Thoracic aorta (tissue), 2 donors: ENCODE data around the gene IL18R1. TPM values are rescaled to one million over a fixed set of nuclear protein-coding genes. Genes with fewer than 3 reads are reported as not detected.

Experiments
- ATAC-seq: fragments of 150-250 bp; one replicate; pipeline ENCODE4 v1.8.0; 2017; ENCODE audit warnings: low read depth; ENCODE audit not compliant: insufficient number of reproducible peaks, low FRiP score
- DNase-seq: peaks from one replicate; pipeline ENCODE4 v3.0.0-alpha.2; 2020; ENCODE audit warnings: low spot score
- H3K27ac ChIP-seq, 2 donors: fragments of 200-600 bp; sonication (generic); 1 replicate in 1 of 2; 2 replicates in 1 of 2; pipeline ENCODE4 v1.5.1; 2016; ENCODE audit warnings: mild to moderate bottlenecking in 2 of 2, moderate library complexity in 2 of 2
- H3K27me3 ChIP-seq: fragments of 200-600 bp; sonication (generic); replicated peaks from 2 replicates; pipeline ENCODE4 v1.6.0; 2016; ENCODE audit warnings: mild to moderate bottlenecking; ENCODE audit not compliant: insufficient read depth
- H3K36me3 ChIP-seq: fragments of 200-600 bp; sonication (generic); one replicate; pipeline ENCODE4 v1.5.1; 2016
- H3K4me1 ChIP-seq, 2 donors: fragments of 200-600 bp; sonication (generic); 1 replicate in 1 of 2; 2 replicates in 1 of 2; pipeline versions ENCODE4 v1.5.1 to v1.6.0; 2016; ENCODE audit warnings: low read depth in 2 of 2, mild to moderate bottlenecking in 1 of 2; ENCODE audit not compliant: control insufficient read depth in 1 of 2
- H3K4me3 ChIP-seq: fragments of 200-600 bp; sonication (generic); 2 replicates; pipeline ENCODE4 v1.5.1; 2016; ENCODE audit warnings: mild to moderate bottlenecking
- H3K9me3 ChIP-seq: fragments of 200-600 bp; sonication (generic); 2 replicates; pipeline ENCODE4 v1.5.1; 2016
- CTCF ChIP-seq: fragments of 200-600 bp; sonication (generic); IDR thresholded peaks from one replicate; pipeline ENCODE4 v1.5.1; 2019; ENCODE audit warnings: antibody characterized with exemption
- total RNA-seq, 2 donors: library from RNA; depleted of rRNA; stranded (reverse); fragments of >200 nt; gene quantifications; one replicate each; pipeline versions ENCODE4 v1.1.0 to v1.2.3, GENCODE V29; 2016

IL18R1 gene
- total RNA-seq, 2 donors from 2014 or later, result 9.3 to 22.2 TPM

- Histone ChIP-seq H3K4me1 (no peaks in the 10 kb centered on the region), H3K27me3 (no peaks in the 10 kb centered on the region)
- ATAC-seq, result no peak
Measured at GRCh38 chr2:102418421-102418961, 62.9 kb downstream of the IL18R1 start.

GRCh38 chr2:102420290-102420689, 64.7 kb downstream of the IL18R1 start:
- ATAC-seq (no peak), DNase-seq (no peak)
- Histone ChIP-seq H3K4me3 (no peak overlapping the region), H3K9me3 (no peaks in the 10 kb centered on the region), H3K27ac (no peak overlapping the region), H3K36me3 (no peaks in the 10 kb centered on the region), H3K27me3 (no peaks in the 10 kb centered on the region), H3K4me1 (no peaks in the 10 kb centered on the region)
- no peak for TF ChIP-seq CTCF

More at GRCh38 chr2:102418421-102418961, 62.9 kb downstream of the IL18R1 start:
- Histone ChIP-seq H3K4me3 (no peak overlapping the region), H3K9me3 (no peaks in the 10 kb centered on the region), H3K36me3 (no peaks in the 10 kb centered on the region), H3K27ac (no peak overlapping the region)
- DNase-seq, result no peak
- TF ChIP-seq CTCF, result no peak

- DNase-seq (no peak), ATAC-seq (no peak)
- Histone ChIP-seq H3K4me3 (no peak overlapping the region), H3K27me3 (no peaks in the 10 kb centered on the region), H3K4me1 (no peaks in the 10 kb centered on the region), H3K36me3 (no peaks in the 10 kb centered on the region), H3K9me3 (no peaks in the 10 kb centered on the region), H3K27ac (no peak overlapping the region)
- TF ChIP-seq CTCF, result no peak
Measured at GRCh38 chr2:102421890-102422759, 66.5 kb downstream of the IL18R1 start.

GRCh38 chr2:102422910-102423309, 67.3 kb downstream of the IL18R1 start, which contains the start of gene IL18RAP:
Gene IL18RAP, plus strand, starts transcription at chr2:102423160. Its CDS starts 118 bp downstream, at chr2:102423278.
- Histone ChIP-seq H3K4me1 (no peaks in the 10 kb centered on the region), H3K9me3 (no peaks in the 10 kb centered on the region), H3K36me3 (no peaks in the 10 kb centered on the region), H3K4me3 (no peak within 1 kb of the TSS), H3K27me3 (no peaks in the 10 kb centered on the region), H3K27ac (no peak within 1 kb of the TSS)
- no peak for DNase-seq
- no peak for TF ChIP-seq CTCF
- ATAC-seq, result no peak

DNA sequence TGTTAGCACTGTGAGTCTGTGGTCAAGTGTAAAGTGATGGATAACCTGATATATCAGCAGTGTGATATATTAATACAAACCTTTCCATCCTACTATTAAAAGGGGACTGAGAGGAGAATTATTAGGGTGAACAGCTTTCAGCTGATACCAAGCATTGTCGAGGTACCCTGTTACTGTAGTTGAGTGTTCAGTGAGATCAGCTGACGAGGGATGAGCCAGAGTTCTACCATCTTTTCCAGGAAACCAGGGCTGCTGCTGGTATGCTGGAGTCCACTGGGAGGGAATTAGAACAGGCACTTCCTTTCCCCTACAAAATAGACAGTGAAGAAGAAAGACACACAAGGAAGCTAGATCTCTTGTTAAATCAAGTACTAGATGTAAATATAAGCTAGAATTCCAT, 67.8 kb downstream of the IL18R1 start:
- Histone ChIP-seq H3K27me3 (no peaks in the 10 kb centered on the region), H3K36me3 (no peaks in the 10 kb centered on the region), H3K4me3 (no peak overlapping the region), H3K9me3 (no peaks in the 10 kb centered on the region), H3K27ac (no peak overlapping the region), H3K4me1 (no peaks in the 10 kb centered on the region)
- DNase-seq (no peak), ATAC-seq (no peak)
- no peak for TF ChIP-seq CTCF
